WI38 (cell line): ENCODE measurements around the gene CAB39.
"Not testable (repeated sequence)": the region's sequence is repeated elsewhere in the genome, so short reads cannot be mapped to it uniquely, and the experiment has no call there.

ENCODE experiments used
- H3K4me3 ChIP-seq: 2 replicates; pipeline ENCODE4 v1.5.1; 2011; ENCODE audit warnings: low read depth, mild to moderate bottlenecking, control low read depth, low read length
- CTCF ChIP-seq: IDR thresholded peaks from 2 replicates; pipeline ENCODE4 v1.5.1; 2012; ENCODE audit warnings: low read depth, mild to moderate bottlenecking, control low read depth, low read length

The CAB39 gene

GRCh38 chr2:230693411-230693810, 19.2 kb upstream of the CAB39 start:
- no peak for TF ChIP-seq CTCF

GRCh38 chr2:230694241-230694640, 18.4 kb upstream of the CAB39 start:
- TF ChIP-seq CTCF = no peak
- H3K4me3 ChIP-seq = no peak overlapping the region

More at GRCh38 chr2:230693411-230693810, 19.2 kb upstream of the CAB39 start:
- H3K4me3 ChIP-seq = no peak overlapping the region

GRCh38 chr2:230695551-230695950, 17.1 kb upstream of the CAB39 start:
- TF ChIP-seq CTCF = no peak
- no peak overlapping the region for H3K4me3 ChIP-seq

- H3K4me3 ChIP-seq = no peak overlapping the region
- no peak for TF ChIP-seq CTCF
These were observed 16.0 kb upstream of the CAB39 start for GRCh38 chr2:230696670-230697069.

- no peak for TF ChIP-seq CTCF
- no peak overlapping the region for H3K4me3 ChIP-seq
These were observed 15.0 kb upstream of the CAB39 start for GRCh38 chr2:230697676-230698075.

- H3K4me3 ChIP-seq = not testable (repeated sequence)
These were observed 13.9 kb upstream of the CAB39 start for GRCh38 chr2:230698753-230699152.

- no peak for TF ChIP-seq CTCF
- no peak overlapping the region for H3K4me3 ChIP-seq
These were observed 12.2 kb upstream of the CAB39 start for GRCh38 chr2:230700447-230700846.

- no peak for TF ChIP-seq CTCF
- no peak overlapping the region for H3K4me3 ChIP-seq
These were observed 11.3 kb upstream of the CAB39 start for GRCh38 chr2:230701308-230701707.

- H3K4me3 ChIP-seq = not testable (repeated sequence)
These were observed 10.2 kb upstream of the CAB39 start for GRCh38 chr2:230702457-230702856.
